VCaP (cell line): Measurements from ENCODE around the gene DNAJC11.
"Not testable (repeated sequence)": the region's sequence is repeated elsewhere in the genome, so short reads cannot be mapped to it uniquely, and the experiment has no call there.

Experiments used
- H3K27ac ChIP-seq: fragments of 450-650 bp; 2 replicates; pipeline ENCODE4 v1.5.1; 2017
- CTCF ChIP-seq: fragments of 450-650 bp; conservative IDR thresholded peaks from 2 replicates; pipeline ENCODE4 v1.5.1; 2017; ENCODE audit warnings: mild to moderate bottlenecking, moderate library complexity

DNAJC11 gene

GRCh38 chr1:6667139-6667538, 34.5 kb downstream of the DNAJC11 start:
- no peak overlapping the region for H3K27ac ChIP-seq
- no peak for TF ChIP-seq CTCF

GRCh38 chr1:6666696-6667095, 34.9 kb downstream of the DNAJC11 start:
- H3K27ac ChIP-seq: no peak overlapping the region
- no peak for TF ChIP-seq CTCF

- H3K27ac ChIP-seq: not testable (repeated sequence)
These were observed 39.1 kb downstream of the DNAJC11 start for GRCh38 chr1:6662468-6662867.

- H3K27ac ChIP-seq: no peak overlapping the region
- TF ChIP-seq CTCF: no peak
These were observed 41.1 kb downstream of the DNAJC11 start for GRCh38 chr1:6660415-6661049.

- TF ChIP-seq CTCF: no peak
- H3K27ac ChIP-seq: no peak overlapping the region
These were observed 43.1 kb downstream of the DNAJC11 start for GRCh38 chr1:6658359-6659060.

- no peak for TF ChIP-seq CTCF
- no peak overlapping the region for H3K27ac ChIP-seq
These were observed 44.5 kb downstream of the DNAJC11 start for GRCh38 chr1:6657138-6657537.

- no peak overlapping the region for H3K27ac ChIP-seq
- no peak for TF ChIP-seq CTCF
These were observed 48.0 kb downstream of the DNAJC11 start for GRCh38 chr1:6653436-6654290.

- no peak overlapping the region for H3K27ac ChIP-seq
- no peak for TF ChIP-seq CTCF
These were observed 48.6 kb downstream of the DNAJC11 start for GRCh38 chr1:6652986-6653385.
